GM04504 (cell line): Measurements from ENCODE around the gene GFPT2.
A peak's percentile ranks its signal among the peaks of the same experiment; 100 is the strongest.

Experiments used
- DNase-seq: peaks from one replicate; pipeline ENCODE4 v3.0.0-alpha.2; 2012; ENCODE audit warnings: low read depth

The GFPT2 gene

DNA sequence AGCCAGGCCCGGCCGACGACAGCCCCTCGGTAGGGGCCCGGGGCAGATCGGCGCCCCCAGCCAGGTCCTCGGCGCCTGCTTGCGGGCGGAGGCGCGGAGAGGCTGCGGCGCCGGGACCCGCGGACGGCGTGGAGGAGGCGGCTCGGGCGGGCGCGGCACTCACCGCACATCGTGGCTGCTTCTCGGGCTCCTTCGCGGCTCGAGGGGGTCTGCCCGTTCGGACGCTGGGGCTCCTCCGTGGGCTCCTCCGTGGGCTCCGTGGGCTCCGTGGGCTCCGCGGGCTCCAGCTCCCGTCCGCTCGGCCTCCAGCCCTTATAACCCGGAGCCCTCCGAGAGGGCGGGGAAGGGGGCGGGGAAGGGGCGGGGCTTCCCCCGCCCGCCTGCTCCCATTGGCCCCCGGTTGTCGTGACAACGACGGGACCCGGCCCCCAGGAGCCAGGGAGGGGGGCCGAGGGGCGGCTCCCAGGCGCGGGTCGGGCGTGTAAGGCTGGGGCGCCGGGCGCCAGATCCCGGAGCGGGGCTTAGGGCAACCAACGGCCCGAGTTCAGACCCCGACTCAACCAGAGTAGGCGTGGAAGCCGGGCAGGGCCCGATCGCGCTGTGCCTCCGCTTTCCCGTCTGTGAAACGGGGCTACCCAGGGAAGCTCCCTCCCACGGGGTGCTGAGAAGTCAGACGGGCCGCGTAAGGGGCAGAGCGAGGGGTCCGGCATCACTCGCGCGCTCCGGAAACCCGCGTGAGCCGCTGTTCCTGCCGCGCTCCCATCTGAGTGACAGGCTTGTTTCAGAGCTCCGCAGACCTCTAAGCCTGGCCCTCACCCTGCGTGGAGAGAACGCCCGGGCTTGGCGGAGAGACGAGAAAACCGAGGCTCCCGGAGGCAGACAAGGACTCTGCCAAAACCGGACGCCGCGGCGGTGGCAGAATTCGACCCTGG is at the start of gene GFPT2:
TSS of gene GFPT2 (minus strand) at position 289 of the 932 bp plus-strand sequence. CDS start at position 170, 119 bp downstream.
- peak; percentile 62 for DNase-seq

DNA sequence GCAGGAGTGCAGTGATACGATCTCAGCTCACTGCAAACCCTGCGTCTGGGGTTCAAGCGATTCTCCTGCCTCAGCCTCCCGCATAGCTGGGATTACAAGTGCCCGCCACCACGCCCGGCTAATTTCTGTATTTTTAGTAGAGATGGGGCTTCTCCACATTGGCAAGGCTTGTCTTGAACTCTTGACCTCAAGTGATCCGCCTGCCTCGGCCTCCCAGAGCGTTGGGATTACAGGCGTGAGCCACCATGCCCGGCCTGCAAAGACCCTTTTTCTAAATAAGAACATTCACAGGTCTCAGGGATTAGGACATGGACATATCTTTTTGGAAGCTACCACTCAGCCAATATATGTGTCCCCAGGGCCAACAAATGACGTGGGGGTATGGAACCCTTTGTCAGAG is 49.6 kb upstream of the GFPT2 start:
- DNase-seq = no peak

DNA sequence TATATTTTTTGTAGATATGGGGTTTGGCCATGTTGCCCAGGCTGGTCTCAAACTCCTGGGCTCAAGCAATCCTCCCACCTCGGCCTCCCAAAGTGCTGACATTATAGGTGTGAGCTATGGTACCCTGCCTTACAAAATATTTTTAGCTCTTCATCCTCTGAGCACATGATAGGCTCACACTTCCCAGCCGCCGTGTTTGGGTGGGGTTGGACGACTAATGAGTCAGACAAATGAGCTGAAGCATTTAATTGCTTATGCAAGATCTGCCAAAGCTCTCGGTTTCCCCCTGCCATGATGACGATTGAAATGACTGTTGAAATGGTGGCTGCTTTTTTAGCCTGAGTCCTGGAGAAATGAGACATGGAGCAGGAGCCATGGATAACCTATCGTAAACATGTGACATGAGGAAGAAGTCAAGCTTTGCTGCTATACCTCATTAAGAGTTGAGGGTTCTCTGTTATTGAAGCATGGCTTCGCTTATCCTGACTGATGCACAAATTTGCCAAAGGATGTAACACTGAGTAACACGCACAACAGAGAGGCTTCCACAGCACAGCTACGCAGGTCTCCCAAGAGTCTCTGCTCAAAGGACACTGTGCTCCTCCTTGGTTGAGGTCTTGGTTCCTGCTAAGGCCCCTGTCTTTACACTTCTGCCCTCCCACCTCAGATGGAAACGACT is 48.2 kb upstream of the GFPT2 start:
- DNase-seq = no peak

DNA sequence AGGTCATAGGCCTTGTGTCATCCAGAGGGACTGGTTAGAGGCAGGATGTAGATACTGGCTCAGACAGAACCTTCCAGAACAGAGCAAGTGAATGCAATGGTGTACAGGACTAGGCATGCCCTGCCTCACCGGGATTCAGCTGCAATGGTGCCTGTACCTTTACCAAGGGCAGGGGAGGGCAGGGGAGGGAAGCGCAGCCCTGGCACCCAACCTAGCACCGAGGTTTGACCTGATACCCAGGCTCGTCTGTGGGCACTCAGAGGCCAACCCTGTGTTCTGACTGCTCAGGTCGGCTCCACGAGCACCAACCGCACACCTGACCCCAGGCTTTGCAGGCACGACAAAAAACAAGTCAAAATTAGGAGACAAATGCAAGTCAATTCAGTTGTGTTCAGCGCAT is 47.3 kb upstream of the GFPT2 start:
- DNase-seq = no peak

DNA sequence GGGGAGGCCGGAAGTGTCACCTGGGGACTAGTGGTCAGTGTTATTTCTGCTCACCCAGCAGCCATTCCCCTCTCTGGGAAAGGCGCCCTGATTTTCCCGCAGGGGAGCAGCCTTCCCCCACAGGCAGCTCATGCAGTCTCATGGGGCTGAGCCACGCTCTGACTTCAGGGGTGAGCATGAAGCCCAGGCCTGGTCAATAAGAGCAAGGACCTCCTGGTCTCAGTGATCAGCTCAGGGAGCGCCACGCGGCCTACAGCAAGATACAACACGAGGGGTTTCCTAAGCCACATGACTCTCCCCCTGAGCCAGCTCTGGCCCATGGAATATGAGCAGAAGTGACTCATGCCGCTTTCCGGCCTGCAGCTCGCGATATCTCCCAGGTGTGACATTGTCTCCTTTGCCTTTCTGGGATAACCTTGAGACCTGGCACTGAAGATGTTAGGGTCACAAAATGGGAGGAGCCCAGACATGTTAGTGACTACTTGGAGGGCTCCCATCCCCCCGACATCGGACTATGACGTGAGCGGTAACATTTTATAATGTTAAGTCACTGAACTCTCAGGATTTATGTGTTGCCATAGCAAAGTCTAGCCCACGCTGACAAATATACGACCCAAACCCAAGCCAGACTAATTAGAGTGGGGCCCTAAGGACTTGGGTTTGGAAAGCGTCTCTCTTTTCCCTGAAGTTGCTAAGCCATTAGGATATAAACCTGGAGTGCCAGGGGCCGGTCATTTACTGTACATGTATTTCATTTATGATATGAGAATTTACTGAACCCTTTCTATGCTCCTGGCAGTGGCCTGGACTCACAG is 46.5 kb upstream of the GFPT2 start:
- no peak for DNase-seq

DNA sequence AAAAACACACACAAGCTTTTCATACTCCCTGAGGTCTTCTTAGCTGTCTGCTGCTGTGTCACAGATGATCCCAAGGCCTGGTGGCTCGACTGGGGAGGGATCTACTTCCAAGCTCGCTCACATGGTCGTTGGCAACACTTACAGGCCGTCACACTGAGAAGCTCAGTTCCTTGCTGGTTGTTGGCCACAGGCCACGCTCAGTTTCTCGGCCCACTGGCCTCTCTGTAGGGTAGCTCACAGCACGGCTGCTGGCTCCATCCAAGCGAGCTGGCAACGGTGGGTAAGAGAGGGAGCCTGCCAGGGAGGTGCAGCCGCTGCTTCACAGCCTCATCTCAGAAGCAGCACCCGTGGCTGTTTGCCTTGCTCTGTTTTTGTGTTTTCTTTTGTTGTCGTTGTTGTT is 43.8 kb upstream of the GFPT2 start:
- DNase-seq = no peak

DNA sequence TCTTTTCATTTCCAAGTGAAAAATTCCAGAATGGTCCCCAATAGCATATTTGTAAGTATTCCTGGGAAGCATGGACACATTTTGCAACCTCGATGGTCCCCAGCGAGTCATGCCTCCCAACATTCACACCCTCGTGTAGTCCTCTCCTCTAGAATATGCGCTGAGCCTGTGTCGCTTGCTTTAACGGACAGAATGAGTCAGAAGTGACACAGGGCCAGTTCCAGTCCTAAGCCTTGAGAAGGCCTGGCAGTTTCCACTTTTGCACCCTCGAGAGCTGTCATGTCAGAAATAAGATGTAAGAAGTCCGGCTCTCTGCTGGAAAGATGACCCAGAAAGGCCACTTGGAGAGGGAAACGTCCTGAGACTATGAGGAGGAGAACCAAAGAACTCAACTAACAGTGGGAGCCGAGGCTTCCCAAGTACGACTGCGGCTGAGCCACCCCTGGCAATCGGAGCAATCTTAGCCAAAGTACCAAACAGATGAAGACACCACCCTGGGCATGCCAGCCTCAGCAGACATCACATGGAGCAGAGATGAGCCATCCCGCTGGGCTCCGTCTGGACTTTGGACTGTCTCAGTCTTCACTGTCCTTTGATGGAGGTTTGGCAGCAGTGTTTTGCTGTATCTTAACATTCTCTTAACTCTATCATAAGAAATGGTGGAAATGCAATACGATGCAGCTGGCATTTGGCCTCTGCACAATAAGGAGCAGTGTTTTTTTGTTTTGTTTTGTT is 42.6 kb upstream of the GFPT2 start:
- DNase-seq = no peak

DNA sequence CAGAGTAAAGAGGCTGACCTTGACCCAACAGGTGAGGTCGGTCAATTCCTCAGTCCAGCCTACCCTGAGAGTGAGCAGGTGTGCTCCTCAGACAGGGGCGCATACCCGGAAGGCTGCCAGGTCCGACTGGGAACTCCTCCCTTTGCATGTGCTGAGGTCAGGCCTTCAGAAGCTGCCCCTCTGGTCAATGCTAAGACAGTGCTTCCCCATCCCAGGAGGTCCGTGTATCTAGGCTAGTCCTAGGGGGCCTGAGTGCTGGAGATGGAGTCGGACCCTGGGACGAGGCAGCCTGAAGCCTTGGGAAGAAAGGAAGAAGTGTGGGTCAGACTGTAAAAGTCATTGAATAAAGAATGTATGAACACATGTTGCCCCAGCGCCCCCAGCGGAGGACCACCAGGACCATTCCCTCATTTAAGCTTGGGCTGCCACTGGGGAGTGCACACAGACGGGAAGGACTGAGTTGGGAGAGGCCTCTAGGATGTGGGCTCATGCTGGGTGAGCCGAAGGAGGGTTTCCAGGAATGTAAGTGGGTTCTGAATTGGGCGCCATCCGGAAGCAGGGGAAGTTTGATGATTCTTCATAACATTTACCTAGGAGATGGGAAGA is 41.0 kb upstream of the GFPT2 start:
- DNase-seq = no peak

DNA sequence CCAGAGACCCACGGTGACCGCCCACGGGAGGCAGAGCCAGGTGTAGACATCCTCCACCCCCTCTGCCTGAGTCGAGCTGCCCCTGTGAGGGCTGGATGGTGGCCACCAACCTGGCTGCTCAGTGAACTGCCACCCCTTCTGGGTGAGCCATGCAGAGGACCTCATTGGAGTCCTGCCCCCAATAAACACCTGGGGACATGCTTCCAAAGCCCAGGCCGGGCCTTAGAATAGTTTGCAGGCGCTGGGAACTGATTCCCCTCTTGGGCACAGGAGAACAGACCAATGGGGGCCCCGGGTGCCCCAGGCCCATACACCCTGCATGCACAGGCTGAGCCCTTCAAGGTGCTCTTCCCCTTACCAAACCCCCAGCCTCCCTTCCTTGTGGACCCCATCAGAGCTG is 38.1 kb upstream of the GFPT2 start:
- no peak for DNase-seq

DNA sequence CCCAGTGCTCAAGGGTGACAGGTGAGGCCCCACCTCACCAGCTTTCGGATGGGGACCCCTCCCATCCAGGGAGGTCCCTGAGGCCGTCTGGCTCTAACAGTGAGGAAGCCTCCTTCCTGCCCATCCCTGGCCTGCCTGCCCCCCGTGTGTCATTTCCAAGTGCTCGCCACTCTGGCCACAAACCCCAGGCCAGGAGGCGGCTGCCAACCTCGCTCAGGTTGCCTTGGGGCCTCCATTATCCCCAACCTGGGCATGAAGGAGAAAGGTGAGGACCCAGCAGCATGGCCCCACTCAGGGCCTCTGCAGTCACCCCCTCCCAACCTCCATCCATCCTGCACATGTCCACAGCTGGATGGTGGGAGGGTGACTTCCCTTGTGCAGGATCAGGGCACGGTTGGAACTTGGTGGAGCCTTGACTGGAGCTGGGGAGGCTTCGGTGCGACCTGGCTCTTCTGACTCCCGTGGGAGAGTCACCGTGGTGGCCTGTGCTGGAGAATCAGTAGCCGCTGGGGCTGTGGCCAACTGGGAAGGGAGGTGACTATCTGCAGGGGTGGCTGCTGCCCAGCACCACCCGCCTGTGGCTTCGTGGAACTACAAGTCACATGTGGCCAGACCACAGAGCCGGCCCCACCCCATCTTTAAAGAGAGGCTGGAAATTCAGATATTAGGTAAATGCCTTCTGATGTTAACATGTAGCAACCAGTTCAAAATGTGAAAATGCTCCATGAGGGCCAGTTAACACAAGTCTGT is 37.5 kb upstream of the GFPT2 start:
- no peak for DNase-seq

DNA sequence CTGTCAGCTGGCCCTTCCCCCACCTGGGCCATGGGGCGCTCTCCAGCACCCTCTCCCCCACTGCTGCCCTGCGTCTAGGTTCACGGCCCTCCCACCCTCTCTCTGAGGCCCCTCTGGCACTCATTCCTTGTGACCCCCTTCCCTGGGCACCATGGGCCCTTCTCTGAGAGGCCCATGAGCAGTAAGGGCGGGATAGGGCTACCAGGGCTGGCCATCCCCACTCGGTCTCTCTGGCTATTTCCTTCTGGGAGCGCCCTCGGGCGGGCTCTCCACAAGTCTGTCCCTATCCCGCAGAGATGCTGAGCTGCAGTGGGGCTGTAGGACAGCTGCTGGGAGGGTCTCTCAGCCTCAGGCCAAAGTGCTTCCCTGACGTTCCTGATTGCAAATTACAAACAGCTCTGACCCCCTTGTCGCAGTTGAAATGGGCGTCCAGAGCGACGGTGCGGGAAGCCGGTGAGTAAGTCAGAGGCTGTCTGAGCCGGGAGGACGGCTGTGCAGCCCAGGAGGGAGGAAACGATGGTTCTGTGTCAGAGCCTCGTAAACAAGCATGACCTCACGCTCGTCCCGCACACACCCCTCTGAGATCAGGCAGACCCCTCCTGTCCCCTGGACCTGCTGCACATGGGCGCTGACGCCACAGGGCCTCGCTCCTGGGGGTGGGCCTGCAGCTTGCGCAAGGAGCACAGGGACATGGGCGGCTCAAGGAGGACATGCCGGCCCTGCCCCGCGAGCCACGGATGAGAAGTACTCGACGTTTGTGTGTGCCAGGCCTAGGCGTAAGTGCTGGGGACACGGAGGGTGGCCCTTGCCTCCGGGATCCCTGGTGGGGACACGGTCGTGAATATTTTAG is 36.3 kb upstream of the GFPT2 start:
- no peak for DNase-seq

DNA sequence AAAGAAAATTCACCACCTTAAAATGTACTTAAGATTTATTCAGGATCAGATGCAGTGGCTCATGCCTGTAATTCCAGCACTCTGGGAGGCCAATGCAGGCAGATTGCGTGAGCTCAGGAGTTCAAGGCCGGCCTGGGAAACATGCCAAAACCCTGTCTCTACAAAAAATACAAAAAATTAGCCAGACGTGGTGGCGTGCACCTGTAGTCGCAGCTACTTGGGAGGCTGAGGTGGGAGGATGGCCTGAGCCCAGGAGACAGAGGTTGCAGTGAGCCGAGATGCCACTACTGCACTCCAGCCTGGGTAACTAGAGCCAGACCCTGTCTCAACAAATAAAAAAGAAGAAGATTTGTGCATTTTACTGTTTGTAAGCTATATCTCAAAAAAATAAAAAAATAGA is 34.7 kb upstream of the GFPT2 start:
- DNase-seq = no peak

DNA sequence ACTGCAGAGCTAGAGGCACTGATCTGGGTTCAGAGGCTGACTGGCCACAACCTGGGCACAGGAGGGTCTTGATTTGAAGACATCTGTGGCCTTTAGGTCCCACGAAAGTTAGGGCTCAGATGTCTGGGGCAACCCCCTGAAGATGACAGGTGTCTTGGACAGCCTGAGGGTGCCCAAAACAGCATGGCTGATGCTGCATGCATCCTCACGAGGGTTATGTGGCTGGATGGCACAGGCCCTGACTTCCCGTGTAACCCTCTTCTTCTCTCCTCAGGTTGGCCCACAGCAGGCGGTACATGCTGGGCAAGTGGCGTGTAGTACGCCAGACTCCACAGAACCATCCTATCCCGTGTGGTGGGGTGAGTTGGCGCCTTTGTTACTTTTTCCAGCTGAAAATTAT is 29.8 kb upstream of the GFPT2 start:
- DNase-seq = no peak

DNA sequence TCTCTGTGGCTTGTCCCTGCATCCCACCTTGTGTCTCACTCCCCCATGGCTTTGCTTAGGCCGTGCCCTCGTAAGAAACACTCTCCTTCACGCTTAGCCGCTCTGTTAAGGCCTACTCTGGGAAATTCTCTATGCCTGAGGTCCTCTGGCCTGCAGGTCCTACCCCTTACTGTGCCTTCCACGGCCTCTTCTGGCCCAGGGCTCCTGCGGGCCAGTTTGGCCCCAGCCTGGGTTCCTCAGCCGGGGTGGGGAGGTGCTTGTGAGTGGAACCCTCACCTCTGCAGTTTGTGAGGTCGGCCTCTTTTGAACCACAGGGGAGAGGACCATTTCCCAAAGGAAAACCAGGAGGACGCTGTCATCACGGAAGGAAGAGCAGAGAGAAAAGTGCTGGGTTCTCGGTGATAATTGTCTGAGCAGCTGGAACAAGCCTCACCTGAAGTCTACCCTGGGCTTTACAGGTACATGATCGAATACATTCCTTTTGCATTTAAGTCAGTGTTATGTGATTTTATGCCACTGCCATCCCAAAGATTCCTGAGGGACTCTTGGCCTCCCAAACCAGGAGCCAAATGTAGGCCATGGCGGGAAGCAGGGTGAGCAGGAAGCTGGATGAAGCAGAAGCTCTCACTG is 28.8 kb upstream of the GFPT2 start:
- no peak for DNase-seq

DNA sequence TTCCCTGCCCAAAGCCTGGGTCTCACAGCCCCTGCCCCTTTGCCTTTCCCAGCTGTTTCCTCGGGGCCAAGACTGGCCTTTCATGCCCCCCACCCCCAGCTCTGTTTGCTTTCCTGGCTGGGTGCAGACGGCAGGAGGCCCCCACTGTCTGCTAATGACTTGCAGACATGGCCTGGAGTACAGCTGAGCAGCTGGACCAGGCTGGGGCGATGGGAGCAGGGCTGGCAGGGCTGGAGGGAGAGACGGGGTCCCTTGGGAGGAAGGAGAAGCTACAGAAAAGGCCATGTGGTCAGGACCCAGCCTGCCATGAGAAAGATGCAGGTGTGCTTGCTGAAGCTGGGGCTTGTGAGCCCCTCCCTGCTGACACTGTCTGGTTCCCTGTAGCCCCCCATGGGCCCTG is 28.3 kb upstream of the GFPT2 start:
- no peak for DNase-seq

DNA sequence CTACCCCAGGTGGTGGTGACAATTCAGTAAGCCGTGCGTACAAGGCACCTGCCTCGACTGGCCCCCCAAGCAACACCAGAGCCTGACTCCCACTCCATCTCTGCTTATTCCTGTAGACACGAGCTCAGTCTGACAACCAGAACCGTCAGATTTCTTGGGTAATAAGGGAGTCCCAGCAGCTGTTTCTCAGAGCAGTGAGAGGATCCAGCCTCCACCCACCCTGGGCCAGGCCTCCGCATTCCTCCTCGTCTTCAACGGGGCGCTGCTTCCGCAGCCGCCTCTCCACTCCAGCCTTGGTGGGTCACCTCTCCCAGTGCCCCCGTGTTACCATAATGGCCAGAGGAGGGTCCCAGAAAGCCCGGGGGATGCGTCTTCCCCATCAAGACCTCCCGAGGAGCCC is 27.7 kb upstream of the GFPT2 start:
- no peak for DNase-seq

DNA sequence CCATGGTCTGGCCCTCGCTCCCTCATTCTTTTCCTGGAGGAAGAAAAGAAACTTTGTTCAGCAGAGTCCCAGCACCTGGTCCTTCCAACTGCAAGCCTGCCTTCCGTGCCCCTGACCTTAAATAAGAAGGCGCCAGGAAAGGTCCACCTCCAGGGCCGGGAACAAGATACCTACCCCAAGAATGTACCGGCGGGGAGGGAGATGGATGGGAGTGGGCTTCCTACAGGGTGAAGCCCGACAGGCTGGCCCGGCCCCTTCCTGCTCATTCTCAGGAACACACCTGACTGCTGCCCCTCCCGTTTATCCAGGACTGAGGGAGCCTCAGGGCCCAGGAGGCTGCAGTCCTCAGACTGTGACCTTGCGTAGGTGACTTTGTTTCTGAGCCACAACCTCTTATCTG is 27.3 kb upstream of the GFPT2 start:
- DNase-seq = no peak

DNA sequence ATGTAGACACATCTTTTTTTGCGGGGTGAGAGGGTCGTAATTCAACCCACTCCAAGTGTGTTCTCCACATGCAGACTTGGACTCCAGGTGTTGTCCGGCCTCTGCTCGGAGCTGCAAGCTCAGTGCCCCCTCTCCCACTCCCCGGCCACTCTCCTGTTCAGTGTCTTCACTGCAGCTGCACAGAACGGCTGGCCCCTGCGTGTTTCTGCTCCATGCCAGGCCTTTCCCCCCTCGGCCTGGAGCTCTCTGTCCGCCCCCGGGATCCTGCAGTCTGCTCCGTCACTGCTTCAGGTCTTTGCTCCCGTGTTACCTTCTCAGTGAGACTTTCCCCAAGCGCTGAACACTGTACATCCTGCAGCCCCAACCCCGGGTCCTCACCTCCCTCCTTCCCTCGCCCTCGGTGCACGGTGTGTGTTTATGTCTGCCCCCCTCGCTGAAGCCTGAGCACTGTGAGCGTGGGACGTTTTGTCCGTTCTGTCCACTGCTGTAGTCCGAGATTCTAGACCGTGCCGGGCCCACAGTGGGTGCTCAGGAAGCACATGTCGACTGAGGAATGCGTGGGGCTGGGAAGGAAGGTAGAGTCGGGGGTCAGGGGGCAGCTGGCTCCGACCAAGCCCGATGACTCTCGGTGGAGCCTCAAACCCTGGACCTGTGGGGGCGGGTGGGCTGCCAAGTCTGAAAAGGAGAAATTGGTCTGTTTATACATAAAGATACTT is 26.4 kb upstream of the GFPT2 start:
- no peak for DNase-seq
